Endothelial cell of umbilical vein (primary cell): ENCODE measurements around the gene FAM120A. TPM values are rescaled to one million over a fixed set of nuclear protein-coding genes. Genes with fewer than 3 reads are reported as not detected.

Source experiments
- BruUV-seq: library from RNA; stranded (reverse); fragments of 400-500 nt; replicated peaks from 2 replicates; lab custom pipeline; 2021; lab: Mats Ljungman, UMichigan
- CTCF ChIA-PET: fragments of 300-600, 350-600 bp; sonication (Branson Sonifier 250); formaldehyde crosslinking; loops from one replicate; lab custom pipeline; 2021; ENCODE audit warnings: antibody characterized with exemption, inconsistent platforms; lab: Charles Lee
- POLR2A ChIA-PET: fragments of 300-600, 350-600 bp; sonication (Branson Sonifier 250); formaldehyde crosslinking; loops from one replicate; lab custom pipeline; 2021; ENCODE audit warnings: antibody characterized with exemption, inconsistent platforms; lab: Charles Lee
- DNase-seq: peaks from one replicate; pipeline ENCODE4 v3.0.0-alpha.2; 2011; ENCODE audit warnings: low read depth, low spot score
- FAIRE-seq: peaks from 2 replicates; lab custom pipeline; 2011; peaks lifted over from hg19 to GRCh38; lab: Jason Lieb, UNC
- H2AFZ ChIP-seq: 2 replicates; pipeline ENCODE4 v1.6.0; 2012; ENCODE audit warnings: low read depth, low read length, control low read depth, inconsistent platforms
- H3K27ac ChIP-seq: 2 replicates; pipeline ENCODE4 v1.5.1; 2011; ENCODE audit warnings: low read depth, mild to moderate bottlenecking, control low read depth, low read length, moderate library complexity; ENCODE audit not compliant: insufficient read depth
- H3K27me3 ChIP-seq, 2 experiments: 2 replicates each; pipeline versions ENCODE4 v1.6.0 to v1.6.1; 2011; ENCODE audit warnings: low read length in 2 of 2, mixed read lengths in 1 of 2; ENCODE audit not compliant: control insufficient read depth in 2 of 2, insufficient read depth in 2 of 2
- H3K36me3 ChIP-seq, 2 experiments: 2 replicates in 1 of 2; 3 replicates in 1 of 2; pipeline ENCODE4 v1.5.1; 2011; ENCODE audit warnings: low read length in 2 of 2, mild to moderate bottlenecking in 1 of 2, moderate library complexity in 1 of 2; ENCODE audit not compliant: control insufficient read depth in 2 of 2, insufficient read depth in 2 of 2; ENCODE audit errors: extremely low read depth in 1 of 2
- H3K4me1 ChIP-seq: 3 replicates; pipeline ENCODE4 v1.5.1; 2011; ENCODE audit warnings: mild to moderate bottlenecking, low read length; ENCODE audit not compliant: control insufficient read depth, insufficient read depth; ENCODE audit errors: extremely low read depth
- H3K4me2 ChIP-seq: 2 replicates; pipeline ENCODE4 v1.6.1; 2011; ENCODE audit warnings: low read length, control low read depth, mixed read lengths; ENCODE audit not compliant: insufficient read depth
- H3K4me3 ChIP-seq, 3 experiments: fragments of 200-600 bp in 1 of 3; sonication (generic), shearing (Covaris generic) in 1 of 3; replicated peaks in 1 of 3; 2 replicates each; pipeline ENCODE4 v1.5.1; 2011 to 2016; ENCODE audit warnings: control low read depth in 3 of 3, low read length in 3 of 3, mild to moderate bottlenecking in 2 of 3, inconsistent platforms in 1 of 3, low read depth in 1 of 3, moderate library complexity in 1 of 3; ENCODE audit not compliant: insufficient read depth in 1 of 3
- H3K79me2 ChIP-seq: 2 replicates; pipeline ENCODE4 v1.6.0; 2012; ENCODE audit warnings: low read length, inconsistent platforms; ENCODE audit not compliant: control insufficient read depth, insufficient read depth
- H3K9ac ChIP-seq: replicated peaks from 2 replicates; pipeline ENCODE3; 2011; ENCODE audit warnings: low read length, control low read depth; ENCODE audit not compliant: insufficient read depth; ENCODE audit errors: extremely low read depth
- H3K9me1 ChIP-seq: replicated peaks from 3 replicates; pipeline ENCODE4 v1.6.0; 2011; ENCODE audit warnings: mild to moderate bottlenecking, low read length; ENCODE audit not compliant: control insufficient read depth, insufficient read depth; ENCODE audit errors: extremely low read depth
- H3K9me3 ChIP-seq: replicated peaks from 2 replicates; pipeline ENCODE4 v1.5.1; 2012; ENCODE audit warnings: low read length, inconsistent platforms; ENCODE audit not compliant: control insufficient read depth, insufficient read depth
- H4K20me1 ChIP-seq: replicated peaks from 2 replicates; pipeline ENCODE3; 2011; ENCODE audit warnings: mild to moderate bottlenecking, low read length; ENCODE audit not compliant: control insufficient read depth, insufficient read depth; ENCODE audit errors: extremely low read depth
- EZH2 ChIP-seq: IDR thresholded peaks from 2 replicates; pipeline ENCODE4 v1.6.1; 2012; ENCODE audit warnings: borderline replicate concordance, low read depth, mild to moderate bottlenecking, moderate library complexity, low read length, inconsistent platforms; ENCODE audit not compliant: severe bottlenecking
- GATA2 ChIP-seq: IDR thresholded peaks from 2 replicates; pipeline ENCODE4 v1.7.0; 2011; ENCODE audit warnings: low read depth, mild to moderate bottlenecking, moderate library complexity, mixed read lengths, low read length; ENCODE audit not compliant: insufficient read length, insufficient read depth
- JUN ChIP-seq: IDR thresholded peaks from 2 replicates; pipeline ENCODE4 v1.6.1; 2011; ENCODE audit warnings: borderline replicate concordance, low read depth; ENCODE audit not compliant: insufficient read length, insufficient read depth
- MYC ChIP-seq: IDR thresholded peaks from one replicate; pipeline ENCODE4 v1.6.1; 2011; ENCODE audit warnings: mild to moderate bottlenecking, low read depth, low read length
- POLR2A ChIP-seq: IDR thresholded peaks from 2 replicates; pipeline ENCODE4 v1.6.1; 2012; ENCODE audit warnings: low read depth, mild to moderate bottlenecking, control low read depth, low read length
- POLR2AphosphoS5 ChIP-seq: IDR thresholded peaks from 2 replicates; pipeline ENCODE4 v1.6.1; 2012; ENCODE audit warnings: low read depth, mild to moderate bottlenecking, control low read depth, low read length, moderate library complexity; ENCODE audit not compliant: insufficient read depth
- dilution Hi-C: fragments of 300-500 bp; cut with MboI; formaldehyde crosslinking; loops from one replicate; pipeline ENCODE4 v1.15.0; 2019; ENCODE audit warnings: low sequenced_read_pairs; ENCODE audit not compliant: extremely low pct_ligation_motif_present
- intact Hi-C: fragments of 100-400 bp; cut with micrococcal nuclease; formaldehyde crosslinking; loops from one replicate; pipeline ENCODE4 v1.10.0; 2022
- polyA plus RNA-seq, 4 experiments: library from polyadenylated mRNA; depleted of rRNA in 3 of 4; stranded (reverse) in 3 of 4; unstranded in 1 of 4; fragments of >200 nt; gene quantifications; 2 replicates each; pipeline versions ENCODE4 v1.2.1 to v1.2.3, GENCODE V29; 2011 to 2012; ENCODE audit warnings: missing spikeins in 1 of 4
- total RNA-seq: library from RNA; stranded (reverse); gene quantifications from 2 replicates; pipeline ENCODE4 v1.2.3, GENCODE V29; 2021
- TF ChIP-seq, protein P1 (sequence below), 2 donors: IDR thresholded peaks; 1 replicate in 1 of 2; 2 replicates in 1 of 2; pipeline ENCODE4 v1.5.1; 2011; ENCODE audit warnings: low read length in 2 of 2, mild to moderate bottlenecking in 2 of 2, moderate library complexity in 2 of 2, control low read depth in 1 of 2, inconsistent platforms in 1 of 2, low read depth in 1 of 2; ENCODE audit not compliant: insufficient read depth in 1 of 2; ENCODE audit errors: extremely low read depth in 1 of 2
- TF ChIP-seq, protein P2 (sequence below): IDR thresholded peaks from 2 replicates; pipeline ENCODE4 v1.6.1; 2011; ENCODE audit not compliant: insufficient read depth, insufficient read length

The FAM120A gene
- total and polyA plus RNA-seq, 2 donors (not counting 3 experiments of a cell fraction or from before 2014, with no cell fraction given): 66.8 to 126 TPM

DNA sequence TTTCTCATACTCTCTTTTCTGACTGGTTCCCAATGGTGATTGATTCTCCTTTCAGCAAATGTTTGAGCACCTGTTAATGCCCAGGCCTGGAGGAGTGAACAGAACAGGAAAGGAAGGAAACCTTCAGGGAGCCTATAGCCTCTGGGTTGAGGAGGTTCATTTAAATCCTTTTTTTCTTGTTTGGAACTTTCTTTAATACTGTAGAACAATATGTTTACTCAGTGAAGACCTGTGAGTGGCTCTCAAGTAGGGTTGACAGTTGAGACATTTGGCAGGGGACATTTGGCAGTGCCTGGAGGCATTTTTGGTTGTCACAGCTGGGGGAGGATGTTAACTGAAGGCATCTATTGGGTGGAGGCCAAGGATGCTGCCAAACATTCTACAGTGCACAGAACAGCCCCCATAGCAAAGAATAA is 8.0 kb downstream of the FAM120A start:
- ChIA-PET POLR2A (no interaction called here), CTCF (no interaction called here)

DNA sequence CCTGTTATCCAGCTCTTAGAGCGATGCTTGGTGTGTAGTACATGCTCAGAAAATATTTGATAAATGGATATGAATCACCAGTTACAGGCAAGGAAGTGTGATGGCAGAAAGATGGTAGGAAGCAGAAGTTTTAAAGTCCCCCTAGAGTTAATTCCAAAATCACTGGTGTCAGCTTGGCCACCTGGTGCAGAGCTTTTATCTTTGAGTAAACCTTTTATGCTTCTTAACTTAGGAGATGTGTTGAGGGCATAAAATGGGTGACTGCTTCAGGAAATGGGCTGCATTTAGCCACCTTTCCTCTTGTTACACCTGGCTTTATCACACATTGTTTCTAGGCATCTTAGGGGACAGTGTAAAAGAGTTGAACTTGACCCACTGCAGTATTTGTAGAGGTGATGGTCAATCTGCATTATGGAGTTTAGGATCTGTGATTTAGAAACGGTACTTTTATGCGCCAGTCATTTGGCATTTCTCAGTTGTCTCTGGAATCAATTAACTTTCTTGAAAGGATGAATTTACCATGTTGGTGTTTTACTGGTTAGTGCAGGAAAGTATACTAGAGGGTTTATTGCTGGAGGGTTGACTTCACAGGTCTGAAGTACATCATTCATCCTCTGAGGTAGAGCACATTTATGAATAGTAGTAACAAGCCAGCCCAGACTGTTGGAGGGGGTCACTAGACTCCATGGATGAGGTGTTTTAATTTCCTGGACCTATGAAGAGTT is 9.4 kb downstream of the FAM120A start:
- Histone ChIP-seq H2AFZ (no peak overlapping the region), H3K27me3 (no peaks in the 10 kb centered on the region), H3K4me2 (no peak overlapping the region), H3K4me3 (no peak overlapping the region), H3K9me3 (no peaks in the 10 kb centered on the region), H3K79me2 (peaks cover 100% of the 10 kb centered on the region), H3K27ac (no peak overlapping the region), H3K4me1 (peaks cover 4% of the 10 kb centered on the region), H3K9ac (no peak overlapping the region), H3K36me3 (no peaks in the 10 kb centered on the region), H3K9me1 (no peaks in the 10 kb centered on the region), H4K20me1 (peaks cover 15% of the 10 kb centered on the region)
- dilution Hi-C loops: no loop called here
- ChIA-PET CTCF (interaction anchor here (0.8 kb wide), 1 partner anchor 15 kb away, joined by 3 read pairs; no protein-coding TSS in a partner anchor), POLR2A (no interaction called here)
- BruUV-seq: no TSS peak
- TF ChIP-seq, protein P1, sequence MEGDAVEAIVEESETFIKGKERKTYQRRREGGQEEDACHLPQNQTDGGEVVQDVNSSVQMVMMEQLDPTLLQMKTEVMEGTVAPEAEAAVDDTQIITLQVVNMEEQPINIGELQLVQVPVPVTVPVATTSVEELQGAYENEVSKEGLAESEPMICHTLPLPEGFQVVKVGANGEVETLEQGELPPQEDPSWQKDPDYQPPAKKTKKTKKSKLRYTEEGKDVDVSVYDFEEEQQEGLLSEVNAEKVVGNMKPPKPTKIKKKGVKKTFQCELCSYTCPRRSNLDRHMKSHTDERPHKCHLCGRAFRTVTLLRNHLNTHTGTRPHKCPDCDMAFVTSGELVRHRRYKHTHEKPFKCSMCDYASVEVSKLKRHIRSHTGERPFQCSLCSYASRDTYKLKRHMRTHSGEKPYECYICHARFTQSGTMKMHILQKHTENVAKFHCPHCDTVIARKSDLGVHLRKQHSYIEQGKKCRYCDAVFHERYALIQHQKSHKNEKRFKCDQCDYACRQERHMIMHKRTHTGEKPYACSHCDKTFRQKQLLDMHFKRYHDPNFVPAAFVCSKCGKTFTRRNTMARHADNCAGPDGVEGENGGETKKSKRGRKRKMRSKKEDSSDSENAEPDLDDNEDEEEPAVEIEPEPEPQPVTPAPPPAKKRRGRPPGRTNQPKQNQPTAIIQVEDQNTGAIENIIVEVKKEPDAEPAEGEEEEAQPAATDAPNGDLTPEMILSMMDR (IDR thresholded peaks at IDR 0.05; ENCODE audit: extremely low read depth in 1 of 2, insufficient read depth in 1 of 2, low read depth in 1 of 2, low read length in 2 of 2): no peak
- TF ChIP-seq, protein P2, sequence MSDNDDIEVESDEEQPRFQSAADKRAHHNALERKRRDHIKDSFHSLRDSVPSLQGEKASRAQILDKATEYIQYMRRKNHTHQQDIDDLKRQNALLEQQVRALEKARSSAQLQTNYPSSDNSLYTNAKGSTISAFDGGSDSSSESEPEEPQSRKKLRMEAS: no peak
- TF ChIP-seq EZH2 (no peak), GATA2 (no peak), POLR2A (no peak), POLR2AphosphoS5 (no peak)
- DNase-seq: no peak
- intact Hi-C loops: no loop called here
- FAIRE-seq: no peak

More for the DNA sequence above, 8.0 kb downstream of the FAM120A start:
- intact Hi-C loops (no loop called here), dilution Hi-C loops (no loop called here)
- DNase-seq (no peak), FAIRE-seq (no peak)
- H3K9me1 ChIP-seq: no peaks in the 10 kb centered on the region
- no peaks in the 10 kb centered on the region for H3K36me3 ChIP-seq
- H3K4me2 ChIP-seq: no peak overlapping the region
- peaks cover 16% of the 10 kb centered on the region for H4K20me1 ChIP-seq
- no peak overlapping the region for H2AFZ ChIP-seq
- BruUV-seq: no TSS peak
- no peak overlapping the region for H3K27ac ChIP-seq
- no peaks in the 10 kb centered on the region for H3K9me3 ChIP-seq
- H3K79me2 ChIP-seq: peaks cover 100% of the 10 kb centered on the region
- H3K9ac ChIP-seq: no peak overlapping the region
- no peak for TF ChIP-seq JUN
- TF ChIP-seq MYC: no peak
- no peak for TF ChIP-seq EZH2
- no peak for TF ChIP-seq POLR2AphosphoS5
- no peak overlapping the region for H3K4me3 ChIP-seq
- H3K4me1 ChIP-seq: no peaks in the 10 kb centered on the region
- no peaks in the 10 kb centered on the region for H3K27me3 ChIP-seq
